ENCODE results near the gene SCD5. TPM values are rescaled to one million over a fixed set of nuclear protein-coding genes. Genes with fewer than 3 reads are reported as not detected.

Gene SCD5
- total and polyA plus RNA-seq, 2 of the 8 experiments (the other 6 are each of a cell fraction or from before 2014, with no cell fraction given): 0.92 to 1.2 TPM

- TF ChIP-seq ZNF274 (IDR thresholded peaks at IDR 0.05; ENCODE audit: borderline replicate concordance, extremely low read depth, low read length) (no peak), GABPA (IDR thresholded peaks at IDR 0.05; ENCODE audit: borderline replicate concordance, insufficient read depth, low read length) (no peak), TBP (IDR thresholded peaks at IDR 0.05; ENCODE audit: low read depth, low read length) (no peak)
Observed at GRCh38 chr4:82638479-82638878, 160.1 kb downstream of the SCD5 start (continued).
